Measurements from ENCODE around the gene CFAP91.
"Not testable (repeated sequence)": the region's sequence is repeated elsewhere in the genome, so short reads cannot be mapped to it uniquely, and the experiment has no call there.

The CFAP91 gene

GRCh38 chr3:119677641-119677934, 25.2 kb upstream of the CFAP91 start:
- DNase-seq = no peak

GRCh38 chr3:119678209-119678608, 24.6 kb upstream of the CFAP91 start:
- not testable (repeated sequence) for DNase-seq

- DNase-seq = no peak
Observed at GRCh38 chr3:119679874-119680273, 22.9 kb upstream of the CFAP91 start.

GRCh38 chr3:119681279-119681678, 21.5 kb upstream of the CFAP91 start:
- peak; percentile 65 for DNase-seq

- no peak for DNase-seq
Observed at GRCh38 chr3:119683421-119683820, 19.4 kb upstream of the CFAP91 start.

GRCh38 chr3:119690043-119690656, 12.7 kb upstream of the CFAP91 start:
- peak; percentile 37 for DNase-seq

GRCh38 chr3:119695480-119695879, 7.3 kb upstream of the CFAP91 start:
- peak; percentile 4 for DNase-seq

- no peak for DNase-seq
Observed at GRCh38 chr3:119697394-119697793, 5.4 kb upstream of the CFAP91 start.

- DNase-seq = peak; percentile 4
Observed at GRCh38 chr3:119700269-119700919, 2.4 kb upstream of the CFAP91 start.

- no peak for DNase-seq
Observed at GRCh38 chr3:119700920-119701734, 1.7 kb upstream of the CFAP91 start.

- no peak for DNase-seq
Observed at GRCh38 chr3:119703820-119704531, 1.2 kb downstream of the CFAP91 start.

GRCh38 chr3:119715105-119715504, 12.3 kb downstream of the CFAP91 start:
- no peak for DNase-seq

- DNase-seq = no peak
Observed at GRCh38 chr3:119716998-119717397, 14.2 kb downstream of the CFAP91 start.

GRCh38 chr3:119717520-119717919, 14.7 kb downstream of the CFAP91 start:
- no peak for DNase-seq

GRCh38 chr3:119723022-119723421, 20.2 kb downstream of the CFAP91 start:
- no peak for DNase-seq

- DNase-seq = no peak
Observed at GRCh38 chr3:119726909-119727308, 24.1 kb downstream of the CFAP91 start.

- DNase-seq = no peak
Observed at GRCh38 chr3:119729996-119730395, 27.2 kb downstream of the CFAP91 start.

- peak; percentile 48 for DNase-seq
Observed at GRCh38 chr3:119731560-119732343, 28.9 kb downstream of the CFAP91 start.

GRCh38 chr3:119733812-119734211, 31.0 kb downstream of the CFAP91 start:
- no peak for DNase-seq

GRCh38 chr3:119738741-119739140, 35.9 kb downstream of the CFAP91 start:
- DNase-seq = no peak

- no peak for DNase-seq
Observed at GRCh38 chr3:119741657-119742590, 39.1 kb downstream of the CFAP91 start.
